Gastroesophageal sphincter (tissue), 3 donors: ENCODE measurements around the gene DDX1.

Source experiments
- EP300 ChIP-seq: sonication (generic); formaldehyde crosslinking; IDR thresholded peaks from one replicate; pipeline ENCODE4 v1.6.1; 2017; ENCODE audit warnings: antibody characterized with exemption, mild to moderate bottlenecking
- POLR2A ChIP-seq, 2 donors: fragments of 450-650 bp; IDR thresholded peaks; one replicate each; pipeline ENCODE4 v1.6.1; 2017; ENCODE audit warnings: antibody characterized with exemption in 2 of 2, mild to moderate bottlenecking in 2 of 2, moderate library complexity in 1 of 2
- POLR2AphosphoS5 ChIP-seq: sonication (generic); formaldehyde crosslinking; IDR thresholded peaks from one replicate; pipeline ENCODE4 v1.6.1; 2017; ENCODE audit warnings: antibody characterized with exemption
- TF ChIP-seq, protein P1 (sequence below), 4 experiments: fragments of 200-600 bp in 2 of 4; fragments of 450-650 bp in 2 of 4; sonication (generic) in 1 of 4; IDR thresholded peaks; one replicate each; pipeline ENCODE4 v1.5.1; 2017 to 2019; ENCODE audit warnings: antibody characterized with exemption in 4 of 4, mild to moderate bottlenecking in 2 of 4, moderate library complexity in 2 of 4

DNA sequence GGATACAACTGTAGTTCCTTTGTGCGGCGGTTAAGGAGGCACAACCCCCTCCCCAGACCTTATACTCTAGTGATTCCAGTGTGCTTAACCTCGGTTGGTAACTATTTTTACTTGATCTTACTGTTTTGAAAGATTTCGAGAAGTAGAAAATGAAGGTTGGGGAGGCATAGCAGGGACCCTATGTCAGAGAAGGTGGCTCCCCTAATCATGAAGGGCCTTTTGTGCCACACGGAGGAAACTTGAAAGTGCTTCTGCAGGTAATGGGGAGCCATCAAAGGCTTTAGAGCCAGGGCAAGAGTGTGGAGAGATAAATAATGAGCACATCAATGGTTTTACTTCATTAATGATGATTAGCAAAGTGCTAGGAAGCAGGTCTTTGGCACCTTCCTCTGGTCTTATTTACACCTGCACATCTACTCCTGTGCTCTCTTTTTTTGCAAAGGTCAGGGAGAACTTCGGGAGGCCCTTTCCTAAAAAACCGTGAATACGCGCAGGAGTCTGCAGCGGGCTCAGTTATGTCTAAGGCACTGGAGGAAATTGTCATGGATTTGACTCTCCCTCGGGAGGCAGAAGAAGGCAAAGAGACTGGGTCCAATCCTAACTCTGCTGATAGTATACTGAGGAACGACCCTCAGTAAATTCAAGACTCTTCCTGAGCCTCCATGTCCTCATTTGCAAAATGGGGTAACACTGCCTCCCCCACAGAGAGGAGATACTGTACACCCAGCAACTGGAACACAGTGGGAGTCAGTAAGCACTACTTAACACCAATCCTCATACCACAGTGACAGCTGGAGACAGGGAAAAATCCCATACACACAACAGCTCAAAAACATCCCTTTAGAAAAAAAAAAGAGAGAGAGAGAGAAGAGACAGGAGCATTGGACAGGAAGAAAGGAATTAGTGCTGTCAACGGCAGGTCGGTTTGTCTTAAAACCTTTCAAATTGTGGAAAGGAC is 81.6 kb downstream of the DDX1 start:
- TF ChIP-seq, protein P1, sequence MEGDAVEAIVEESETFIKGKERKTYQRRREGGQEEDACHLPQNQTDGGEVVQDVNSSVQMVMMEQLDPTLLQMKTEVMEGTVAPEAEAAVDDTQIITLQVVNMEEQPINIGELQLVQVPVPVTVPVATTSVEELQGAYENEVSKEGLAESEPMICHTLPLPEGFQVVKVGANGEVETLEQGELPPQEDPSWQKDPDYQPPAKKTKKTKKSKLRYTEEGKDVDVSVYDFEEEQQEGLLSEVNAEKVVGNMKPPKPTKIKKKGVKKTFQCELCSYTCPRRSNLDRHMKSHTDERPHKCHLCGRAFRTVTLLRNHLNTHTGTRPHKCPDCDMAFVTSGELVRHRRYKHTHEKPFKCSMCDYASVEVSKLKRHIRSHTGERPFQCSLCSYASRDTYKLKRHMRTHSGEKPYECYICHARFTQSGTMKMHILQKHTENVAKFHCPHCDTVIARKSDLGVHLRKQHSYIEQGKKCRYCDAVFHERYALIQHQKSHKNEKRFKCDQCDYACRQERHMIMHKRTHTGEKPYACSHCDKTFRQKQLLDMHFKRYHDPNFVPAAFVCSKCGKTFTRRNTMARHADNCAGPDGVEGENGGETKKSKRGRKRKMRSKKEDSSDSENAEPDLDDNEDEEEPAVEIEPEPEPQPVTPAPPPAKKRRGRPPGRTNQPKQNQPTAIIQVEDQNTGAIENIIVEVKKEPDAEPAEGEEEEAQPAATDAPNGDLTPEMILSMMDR (IDR thresholded peaks at IDR 0.05) = no peak
- TF ChIP-seq POLR2A (IDR thresholded peaks at IDR 0.05) (no peak), POLR2AphosphoS5 (no peak), EP300 (no peak)
